GM15510 (cell line): Measurements from ENCODE around the gene SNX13.

Experiments used
- POLR2A ChIP-seq: IDR thresholded peaks from 3 replicates; pipeline ENCODE4 v1.6.1; 2011; ENCODE audit warnings: borderline replicate concordance; ENCODE audit not compliant: insufficient read length; ENCODE audit errors: extremely low read depth

Gene SNX13

GRCh38 chr7:17769918-17770317 lies 170.4 kb downstream of the SNX13 start:
- no peak for TF ChIP-seq POLR2A

- no peak for TF ChIP-seq POLR2A
Measured at GRCh38 chr7:17758008-17758407, 182.3 kb downstream of the SNX13 start.

DNA sequence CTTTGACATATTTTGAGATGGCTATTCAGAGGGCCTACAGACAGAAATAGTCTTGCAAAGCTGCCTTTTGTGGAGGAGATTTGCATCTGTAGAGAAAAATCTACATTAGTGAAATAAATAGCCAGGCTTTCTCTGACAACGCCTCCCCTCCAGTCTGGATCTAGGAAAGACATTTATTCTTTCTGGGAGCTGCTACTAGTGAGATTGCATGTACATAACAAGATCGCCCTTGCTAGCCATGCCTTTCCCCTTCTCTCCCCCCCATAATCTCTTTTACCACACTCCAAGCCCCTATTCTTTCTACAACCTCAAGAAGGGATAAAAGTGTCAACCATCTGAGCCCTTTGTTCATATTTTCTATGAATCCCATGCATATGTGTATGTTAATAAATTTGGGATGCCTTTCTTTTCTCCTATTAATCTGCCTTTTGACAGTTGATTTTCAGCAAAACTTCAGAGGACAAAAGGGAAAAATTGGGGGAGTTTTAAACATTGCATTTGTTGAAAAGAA lies 194.2 kb downstream of the SNX13 start:
- no peak for TF ChIP-seq POLR2A

DNA sequence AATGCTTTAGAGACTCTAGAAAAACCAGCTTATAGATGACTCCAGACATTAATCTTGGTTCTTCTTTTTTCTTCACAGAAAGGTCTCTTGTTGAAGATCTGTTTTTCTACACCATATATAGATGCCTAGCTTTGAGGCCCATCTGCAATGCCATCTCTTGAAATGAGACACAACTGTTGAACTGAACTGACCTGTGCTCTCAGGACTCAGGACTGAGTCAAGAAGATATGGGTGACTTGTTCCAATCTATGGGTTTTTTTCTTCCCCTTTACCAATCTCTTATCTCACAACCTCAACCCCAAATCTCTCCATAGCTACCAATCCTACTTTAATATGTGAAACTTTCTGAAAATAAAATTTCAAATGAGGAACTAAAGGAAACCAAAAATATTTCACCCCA lies 194.7 kb downstream of the SNX13 start:
- TF ChIP-seq POLR2A, result no peak

DNA sequence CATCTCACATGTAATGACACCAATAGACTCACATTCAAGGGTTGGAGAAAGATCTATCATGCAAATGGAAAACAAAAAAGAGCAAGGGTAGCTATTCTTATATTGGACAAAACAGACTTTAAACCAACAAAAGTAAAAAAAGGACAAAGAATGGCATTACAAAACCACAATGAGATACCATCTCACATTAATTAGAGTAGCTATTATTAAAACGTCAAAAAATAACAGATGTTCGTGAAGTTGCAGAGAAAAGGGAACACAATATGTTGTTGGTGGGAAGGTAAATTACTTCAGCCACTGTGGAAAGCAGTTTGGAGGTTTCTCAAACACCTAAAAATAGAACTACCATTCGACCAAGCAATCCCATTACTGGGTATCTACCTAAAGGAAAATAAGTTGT lies 197.0 kb downstream of the SNX13 start:
- no peak for TF ChIP-seq POLR2A

GRCh38 chr7:17741426-17741825 lies 198.9 kb downstream of the SNX13 start:
- TF ChIP-seq POLR2A, result no peak
